Tibial nerve (tissue), 4 donors: Measurements from ENCODE around the gene AP3M1. TPM values are rescaled to one million over a fixed set of nuclear protein-coding genes. Genes with fewer than 3 reads are reported as not detected.
A peak's percentile ranks its signal among the peaks of the same experiment; 100 is the strongest.
"Not testable (repeated sequence)": the region's sequence is repeated elsewhere in the genome, so short reads cannot be mapped to it uniquely, and the experiment has no call there.

Experiments used
- DNase-seq, 2 donors: peaks; one replicate each; pipeline ENCODE4 v3.0.0-alpha.2; 2019; ENCODE audit warnings: low spot score in 2 of 2
- H3K27ac ChIP-seq, 4 donors: fragments of 200-600 bp; sonication (generic) in 3 of 4; one replicate each; pipeline ENCODE4 v1.5.1; 2017 to 2019; ENCODE audit warnings: mild to moderate bottlenecking in 1 of 4
- H3K27me3 ChIP-seq, 2 donors: fragments of 200-600 bp; sonication (generic) in 1 of 2; one replicate each; pipeline versions ENCODE4 v1.5.1 to v1.6.0; 2017 to 2019
- H3K36me3 ChIP-seq, 3 donors: fragments of 200-600 bp; sonication (generic); one replicate each; pipeline ENCODE4 v1.5.1; 2018 to 2019
- H3K4me1 ChIP-seq, 4 donors: fragments of 200-600 bp; sonication (generic) in 3 of 4; one replicate each; pipeline ENCODE4 v1.5.1; 2017 to 2019
- H3K4me3 ChIP-seq, 4 donors: fragments of 200-600 bp; sonication (generic) in 3 of 4; one replicate each; pipeline ENCODE4 v1.5.1; 2017 to 2019; ENCODE audit warnings: mild to moderate bottlenecking in 1 of 4, moderate library complexity in 1 of 4
- H3K9me3 ChIP-seq, 4 donors: fragments of 200-600 bp; sonication (generic) in 3 of 4; one replicate each; pipeline ENCODE4 v1.5.1; 2017 to 2019
- EP300 ChIP-seq, 2 donors: sonication (generic); formaldehyde crosslinking; IDR thresholded peaks; one replicate each; pipeline ENCODE4 v1.6.1; 2017; ENCODE audit warnings: antibody characterized with exemption in 2 of 2, mild to moderate bottlenecking in 1 of 2
- POLR2A ChIP-seq, 2 donors: fragments of 450-650 bp; IDR thresholded peaks; one replicate each; pipeline ENCODE4 v1.6.1; 2017; ENCODE audit warnings: antibody characterized with exemption in 2 of 2, mild to moderate bottlenecking in 2 of 2, moderate library complexity in 2 of 2
- WGBS, 2 donors: methylation state at CpG; one replicate each; pipeline ENCODE4 v1.1.5; 2018; 5-methylcytosine and 5-hydroxymethylcytosine counted together
- total RNA-seq, 4 donors: library from RNA; depleted of rRNA; stranded (reverse); fragments of >200 nt; gene quantifications; one replicate each; pipeline ENCODE4 v1.1.0, GENCODE V29; 2016
- TF ChIP-seq, protein P1 (sequence below), 5 experiments: fragments of 200-600 bp in 3 of 5; fragments of 450-650 bp in 2 of 5; sonication (generic) in 3 of 5; IDR thresholded peaks; one replicate each; pipeline ENCODE4 v1.5.1; 2016 to 2019; ENCODE audit warnings: antibody characterized with exemption in 5 of 5, mild to moderate bottlenecking in 3 of 5, moderate library complexity in 2 of 5

The AP3M1 gene
- total RNA-seq, 4 donors from 2014 or later = 15.3 to 20.9 (median 16.9) TPM

DNA sequence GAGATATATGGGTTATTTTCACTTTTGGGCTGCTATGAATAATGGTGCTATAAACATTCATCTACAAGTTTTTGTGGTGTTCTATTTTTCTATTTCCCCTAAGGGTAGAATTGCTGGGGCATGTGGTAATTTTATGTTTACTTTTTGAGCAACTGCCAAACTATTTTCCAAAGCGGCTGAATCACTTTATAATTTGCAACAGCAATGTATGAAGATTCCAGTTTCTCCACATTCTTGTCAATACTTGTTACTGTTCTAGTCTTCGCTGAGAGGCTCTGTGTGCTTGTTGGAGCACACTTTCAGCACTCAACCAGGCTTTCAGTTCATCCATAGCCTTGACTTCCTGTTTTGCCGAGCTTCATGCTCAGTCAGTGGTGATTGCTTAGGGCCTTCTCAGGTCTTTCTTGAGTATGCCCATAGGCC, 39.4 kb upstream of the AP3M1 start:
- Histone ChIP-seq H3K4me3 (peak overlapping the region in 2 of 4 donors; percentile 6 to 19), H3K4me1 (peaks cover 0 to 60% (median 19%) of the 10 kb centered on the region in 4 donors), H3K27me3 (no peaks in the 10 kb centered on the region), H3K36me3 (no peaks in the 10 kb centered on the region), H3K27ac (peak overlapping the region; percentile 46 to 81 (median 72)), H3K9me3 (no peaks in the 10 kb centered on the region)
- WGBS, 2 donors = 8% methylated on average over 3 of the region's 3 CpGs
- no peak for TF ChIP-seq POLR2A (IDR thresholded peaks at IDR 0.05)
- TF ChIP-seq, protein P1, sequence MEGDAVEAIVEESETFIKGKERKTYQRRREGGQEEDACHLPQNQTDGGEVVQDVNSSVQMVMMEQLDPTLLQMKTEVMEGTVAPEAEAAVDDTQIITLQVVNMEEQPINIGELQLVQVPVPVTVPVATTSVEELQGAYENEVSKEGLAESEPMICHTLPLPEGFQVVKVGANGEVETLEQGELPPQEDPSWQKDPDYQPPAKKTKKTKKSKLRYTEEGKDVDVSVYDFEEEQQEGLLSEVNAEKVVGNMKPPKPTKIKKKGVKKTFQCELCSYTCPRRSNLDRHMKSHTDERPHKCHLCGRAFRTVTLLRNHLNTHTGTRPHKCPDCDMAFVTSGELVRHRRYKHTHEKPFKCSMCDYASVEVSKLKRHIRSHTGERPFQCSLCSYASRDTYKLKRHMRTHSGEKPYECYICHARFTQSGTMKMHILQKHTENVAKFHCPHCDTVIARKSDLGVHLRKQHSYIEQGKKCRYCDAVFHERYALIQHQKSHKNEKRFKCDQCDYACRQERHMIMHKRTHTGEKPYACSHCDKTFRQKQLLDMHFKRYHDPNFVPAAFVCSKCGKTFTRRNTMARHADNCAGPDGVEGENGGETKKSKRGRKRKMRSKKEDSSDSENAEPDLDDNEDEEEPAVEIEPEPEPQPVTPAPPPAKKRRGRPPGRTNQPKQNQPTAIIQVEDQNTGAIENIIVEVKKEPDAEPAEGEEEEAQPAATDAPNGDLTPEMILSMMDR (IDR thresholded peaks at IDR 0.05) = no peak
- peak in 1 of 2 donors; percentile 38 for TF ChIP-seq EP300 (IDR thresholded peaks at IDR 0.05)
- peak in 1 of 2 donors; percentile 20 for DNase-seq

DNA sequence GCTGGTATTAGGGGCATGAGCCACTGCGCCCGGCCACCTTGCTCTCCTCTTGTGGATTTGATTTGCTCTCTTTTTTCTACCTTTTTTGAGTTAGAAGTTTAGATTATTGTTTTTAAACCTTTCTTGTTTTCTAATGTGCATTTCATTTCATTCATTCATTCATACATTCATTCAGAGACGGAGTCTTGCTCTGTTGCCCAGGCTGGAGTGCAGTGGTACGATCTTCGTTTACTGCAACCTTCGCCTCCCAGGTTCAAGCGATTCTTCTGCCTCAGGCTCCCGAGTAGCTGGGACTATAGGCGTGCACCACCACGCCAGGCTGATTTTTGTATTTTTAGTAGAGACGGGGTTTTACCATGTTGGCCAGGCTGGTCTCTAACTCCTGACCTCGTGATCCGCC, 38.0 kb upstream of the AP3M1 start:
- H3K27me3 ChIP-seq, H3K27ac ChIP-seq, H3K9me3 ChIP-seq, H3K4me3 ChIP-seq, H3K36me3 ChIP-seq, DNase-seq: not testable (repeated sequence)
- peaks cover 0 to 46% (median 16%) of the 10 kb centered on the region in 4 donors for H3K4me1 ChIP-seq
- 95 to 96% methylated on average over 13 of the region's 13 CpGs for WGBS, 2 donors

DNA sequence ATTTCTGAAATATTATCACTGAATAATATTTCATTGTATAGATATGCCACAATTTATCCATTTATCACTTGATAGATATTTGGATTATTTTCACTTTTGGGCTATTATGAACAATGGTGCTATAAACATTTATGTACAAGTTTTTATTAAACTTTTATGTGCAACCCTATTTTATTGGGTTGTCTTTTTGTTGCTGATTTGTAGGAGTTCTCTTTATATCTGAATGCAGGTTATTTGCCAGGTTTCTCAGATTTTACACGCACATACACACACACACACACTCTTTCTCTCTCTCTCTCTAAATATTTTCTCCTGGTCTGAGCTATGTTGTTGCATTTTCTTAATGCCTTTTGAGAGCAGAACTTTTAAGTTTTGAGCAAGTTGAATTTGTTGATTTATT, 36.6 kb upstream of the AP3M1 start:
- no peak for DNase-seq
- Histone ChIP-seq H3K36me3 (no peaks in the 10 kb centered on the region), H3K27ac (peak overlapping the region in 2 of 4 donors; percentile 12 to 18), H3K9me3 (no peaks in the 10 kb centered on the region), H3K4me1 (peaks cover 0 to 39% (median 16%) of the 10 kb centered on the region in 4 donors), H3K27me3 (no peaks in the 10 kb centered on the region), H3K4me3 (no peak overlapping the region)
- TF ChIP-seq EP300 (IDR thresholded peaks at IDR 0.05) (no peak), POLR2A (IDR thresholded peaks at IDR 0.05) (no peak)
- TF ChIP-seq, protein P1 (IDR thresholded peaks at IDR 0.05) = no peak
- 74 to 81% methylated on average over 1 of the region's 1 CpG for WGBS, 2 donors

DNA sequence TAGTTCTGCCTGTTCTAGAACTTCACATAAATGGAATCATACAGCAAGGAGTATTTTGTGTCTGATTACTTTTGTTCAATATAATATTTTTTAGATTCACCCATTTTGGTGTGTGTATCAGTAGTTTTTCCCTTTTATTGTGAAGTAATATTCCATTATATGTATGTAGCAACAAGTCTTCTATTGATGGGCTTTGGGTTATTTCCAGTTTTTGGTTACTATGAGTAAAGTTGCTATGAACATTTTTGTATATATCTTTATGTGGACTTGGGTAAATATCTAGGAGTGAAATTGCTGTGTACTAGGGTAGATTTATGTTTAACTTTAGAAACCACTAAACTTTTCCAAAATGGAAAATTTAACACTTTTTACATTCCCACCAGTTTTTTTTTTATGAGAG, 36.0 kb upstream of the AP3M1 start:
- H3K36me3 ChIP-seq = no peaks in the 10 kb centered on the region
- no peaks in the 10 kb centered on the region for H3K9me3 ChIP-seq
- peaks cover 0 to 39% (median 17%) of the 10 kb centered on the region in 4 donors for H3K4me1 ChIP-seq
- TF ChIP-seq, protein P1 (IDR thresholded peaks at IDR 0.05) = no peak
- no peak for TF ChIP-seq EP300 (IDR thresholded peaks at IDR 0.05)
- TF ChIP-seq POLR2A (IDR thresholded peaks at IDR 0.05) = no peak
- no peak overlapping the region for H3K4me3 ChIP-seq
- H3K27me3 ChIP-seq = no peaks in the 10 kb centered on the region
- no peak for DNase-seq
- H3K27ac ChIP-seq = peak overlapping the region in 1 of 4 donors; percentile 30

DNA sequence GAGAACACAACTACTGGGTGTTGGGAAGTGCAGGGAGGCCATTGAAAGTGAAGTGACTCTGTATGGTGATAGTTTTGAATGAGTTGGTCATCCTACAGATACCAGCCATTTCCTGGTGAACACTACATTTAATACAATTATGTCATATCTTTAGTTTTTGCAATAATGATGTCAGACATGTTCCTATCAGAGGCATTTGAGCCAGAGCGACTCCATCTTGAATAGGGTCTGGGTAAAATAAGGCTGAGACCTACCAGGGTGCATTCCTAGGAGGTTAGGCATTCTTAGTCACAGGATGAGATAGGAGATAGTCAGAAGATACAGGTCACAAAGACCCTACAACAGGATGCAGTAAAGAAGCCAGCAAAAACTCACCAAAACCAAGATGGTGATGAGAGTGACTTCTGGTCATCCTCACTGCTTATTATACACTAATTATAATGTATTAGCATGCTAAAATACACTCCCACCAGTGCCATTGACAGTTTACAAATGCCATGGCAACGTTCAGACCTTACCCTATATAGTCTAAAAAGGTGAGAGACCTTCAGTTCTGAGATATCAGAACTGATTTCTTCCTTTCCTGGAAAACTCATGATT, 28.6 kb upstream of the AP3M1 start:
- Histone ChIP-seq H3K4me3 (no peak overlapping the region), H3K9me3 (no peaks in the 10 kb centered on the region), H3K4me1 (peaks cover 0 to 40% (median 13%) of the 10 kb centered on the region in 4 donors), H3K27ac (no peak overlapping the region), H3K36me3 (no peaks in the 10 kb centered on the region), H3K27me3 (no peaks in the 10 kb centered on the region)
- DNase-seq = no peak
- TF ChIP-seq, protein P1 (IDR thresholded peaks at IDR 0.05) = no peak
- TF ChIP-seq EP300 (IDR thresholded peaks at IDR 0.05) (no peak), POLR2A (IDR thresholded peaks at IDR 0.05) (no peak)
- WGBS, 2 donors = 97 to 100% methylated on average over 2 of the region's 2 CpGs
